HG03159 (cell line): ENCODE data around the gene TNS1.
"Not testable (repeated sequence)": the region's sequence is repeated elsewhere in the genome, so short reads cannot be mapped to it uniquely, and the experiment has no call there.

Source experiments
- ATAC-seq: cut with Tn5 transposase; IDR thresholded peaks from one replicate; pipeline ENCODE4 v1.9.1; 2021; ENCODE audit warnings: mild to moderate bottlenecking, moderate library complexity; ENCODE audit not compliant: unreplicated experiment

TNS1 gene

GRCh38 chr2:217789003-217789735 is 213.6 kb downstream of the TNS1 start:
- peak; percentile 53 for ATAC-seq

GRCh38 chr2:217788669-217789002 is 214.2 kb downstream of the TNS1 start:
- no peak for ATAC-seq

DNA sequence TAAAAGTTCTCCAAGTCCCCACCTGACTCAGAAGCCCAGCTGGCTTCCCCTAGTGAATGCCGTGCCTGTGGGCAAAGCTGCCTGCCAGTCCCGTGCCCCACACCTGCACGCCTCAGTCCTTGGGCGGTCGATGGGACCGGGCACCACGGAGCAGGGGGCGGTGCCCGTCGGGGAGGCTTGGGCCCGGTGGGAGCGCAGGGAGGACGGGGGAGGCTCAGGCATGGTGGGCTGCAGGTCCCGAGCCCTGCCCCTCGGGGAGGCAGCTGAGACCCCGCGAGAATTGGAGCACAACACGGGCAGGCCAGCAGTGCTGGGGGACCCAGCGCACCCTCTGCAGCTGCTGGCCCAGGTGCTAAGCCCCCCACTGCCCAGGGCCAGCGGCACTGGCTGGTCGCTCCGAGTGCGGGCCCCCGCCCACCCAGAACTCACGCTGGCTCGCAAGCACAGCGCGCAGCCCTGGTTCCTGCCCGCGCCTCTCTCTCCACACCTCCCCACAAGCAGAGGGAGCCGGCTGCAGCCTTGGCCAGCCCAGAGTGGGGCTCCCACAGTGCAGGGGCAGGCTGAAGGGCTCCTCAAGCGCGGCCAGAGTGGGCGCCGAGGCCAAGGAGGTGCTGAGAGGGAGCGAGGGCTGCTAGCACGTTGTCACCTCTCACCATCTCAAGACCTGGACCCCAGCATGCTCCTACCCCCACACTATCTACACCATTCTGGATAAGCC is 215.5 kb downstream of the TNS1 start:
- no peak for ATAC-seq

DNA sequence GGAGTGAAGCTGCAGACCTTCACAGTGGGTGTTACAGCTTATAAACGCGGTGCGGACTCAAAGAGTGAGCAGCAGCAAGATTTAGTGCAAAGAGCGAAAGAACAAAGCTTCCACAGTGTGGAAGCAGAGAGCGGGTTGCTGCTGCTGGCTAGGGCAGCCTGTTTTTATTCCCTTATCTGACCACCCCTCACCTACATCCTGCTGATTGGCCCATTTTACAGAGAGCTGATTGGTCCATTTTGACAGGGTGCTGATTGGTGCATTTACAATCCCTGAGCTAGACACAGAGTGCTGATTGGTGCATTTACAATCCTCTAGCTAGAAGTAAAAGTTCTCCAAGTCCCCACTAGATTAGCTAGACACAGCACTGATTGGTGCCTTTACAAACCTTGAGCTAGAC is 216.2 kb downstream of the TNS1 start:
- ATAC-seq, result not testable (repeated sequence)

DNA sequence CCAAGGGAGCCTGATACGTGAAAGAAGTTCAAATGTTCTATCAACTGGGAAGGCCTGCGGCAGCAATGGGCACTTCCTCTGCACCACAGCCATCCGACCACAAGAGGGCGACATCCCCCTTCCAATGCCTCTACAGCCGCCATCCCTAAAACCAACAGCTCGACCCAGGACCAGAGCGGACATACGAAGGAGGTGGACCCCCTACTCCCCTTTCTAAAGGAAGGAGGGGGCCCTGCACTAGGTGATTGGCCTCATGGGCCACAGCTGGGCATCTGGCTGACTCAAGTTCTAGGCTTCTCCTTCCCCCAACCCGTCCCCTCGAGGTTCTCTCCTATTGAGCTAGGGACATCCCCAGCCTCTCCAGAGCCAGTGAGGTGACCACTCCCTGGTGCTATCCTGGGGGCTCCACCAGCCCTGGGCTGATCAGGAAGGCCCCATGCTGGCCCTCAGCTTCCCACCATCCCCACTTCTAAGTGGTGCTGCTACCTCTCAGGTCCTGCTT is 217.2 kb downstream of the TNS1 start:
- peak; percentile 62 for ATAC-seq

GRCh38 chr2:217784996-217785543 is 217.7 kb downstream of the TNS1 start:
- ATAC-seq, result peak; percentile 13

DNA sequence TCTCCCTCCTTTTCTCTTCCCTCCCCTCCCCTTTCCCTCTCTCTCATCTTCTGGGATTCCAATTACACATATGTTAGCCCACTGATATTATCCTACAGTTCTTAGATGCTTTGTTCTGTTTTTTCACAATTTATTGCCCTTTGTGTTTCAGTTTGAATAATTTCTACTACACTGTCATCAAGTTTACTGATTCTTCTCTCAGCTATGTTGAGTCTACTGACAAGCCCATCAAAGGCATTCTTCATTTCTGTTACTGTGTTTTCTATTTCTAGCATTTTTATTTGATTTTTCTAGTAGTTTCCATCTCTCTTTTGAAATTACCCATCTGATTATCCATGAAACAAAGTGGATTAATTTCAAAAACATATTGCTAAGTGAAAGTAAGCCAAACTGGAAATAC is 219.6 kb downstream of the TNS1 start:
- ATAC-seq, result no peak

GRCh38 chr2:217777906-217778305 is 224.9 kb downstream of the TNS1 start:
- no peak for ATAC-seq

GRCh38 chr2:217776631-217777030 is 226.2 kb downstream of the TNS1 start:
- no peak for ATAC-seq

DNA sequence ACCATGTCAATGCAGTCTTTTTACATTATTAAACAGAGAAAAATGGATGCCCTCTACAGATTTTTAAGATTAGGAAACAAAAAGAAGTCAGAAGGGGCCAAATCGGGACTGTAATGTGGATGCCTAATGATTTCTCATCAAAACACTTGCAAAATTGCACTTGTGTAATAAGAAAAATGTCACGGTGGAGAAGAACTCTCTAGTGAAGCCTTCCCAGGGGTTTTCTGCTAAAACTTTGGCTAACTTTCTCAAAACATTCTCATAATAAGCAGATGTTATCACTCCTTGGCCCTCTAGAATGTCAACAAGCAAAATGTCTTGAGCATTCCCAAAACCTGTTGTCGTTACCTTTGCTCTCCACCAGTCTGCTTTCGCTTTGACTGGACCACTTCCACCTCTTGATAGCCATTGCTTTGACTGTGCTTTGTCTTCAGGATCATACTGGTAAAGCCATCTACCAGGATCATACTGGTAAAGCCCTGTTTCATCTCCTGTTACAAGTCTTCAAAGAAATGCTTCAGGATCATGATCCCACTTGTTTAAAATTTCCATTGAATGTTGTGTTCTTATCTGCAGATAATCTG is 226.8 kb downstream of the TNS1 start:
- ATAC-seq, result no peak

GRCh38 chr2:217774232-217774631 is 228.6 kb downstream of the TNS1 start:
- no peak for ATAC-seq

- no peak for ATAC-seq
Measured at GRCh38 chr2:217773539-217773938, 229.3 kb downstream of the TNS1 start.

GRCh38 chr2:217766356-217766755 is 236.4 kb downstream of the TNS1 start:
- ATAC-seq, result no peak

DNA sequence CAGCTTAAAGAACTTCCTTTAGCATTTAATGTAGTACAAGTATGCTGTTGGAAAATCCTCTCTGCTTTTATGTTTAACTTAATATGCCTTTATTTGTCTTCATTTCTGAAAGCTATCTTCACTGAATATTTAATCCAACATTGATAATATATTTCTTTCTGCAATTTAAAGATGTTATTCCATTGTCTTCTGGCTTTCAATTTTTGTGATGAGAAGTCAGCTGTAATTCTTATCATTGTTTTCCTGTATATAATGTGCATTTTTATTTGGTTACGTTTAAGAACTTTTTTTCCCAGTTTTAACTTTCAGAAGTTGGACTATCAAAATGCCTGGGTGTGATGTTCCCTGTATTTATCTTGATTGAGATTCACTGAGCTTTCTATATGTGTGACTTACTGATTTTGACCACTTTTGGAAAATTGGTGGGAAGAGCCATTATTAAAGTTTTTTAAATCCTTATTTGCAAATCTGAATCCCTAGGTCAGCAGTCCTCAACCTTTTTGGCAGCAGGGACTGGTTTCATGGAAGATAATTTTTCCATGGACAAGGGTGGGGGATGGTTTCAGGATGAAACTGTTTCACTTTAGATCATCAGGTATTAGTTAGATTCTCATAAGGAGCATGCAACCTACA is 241.0 kb downstream of the TNS1 start:
- ATAC-seq, result no peak

- no peak for ATAC-seq
Measured at GRCh38 chr2:217759991-217760390, 242.8 kb downstream of the TNS1 start.

DNA sequence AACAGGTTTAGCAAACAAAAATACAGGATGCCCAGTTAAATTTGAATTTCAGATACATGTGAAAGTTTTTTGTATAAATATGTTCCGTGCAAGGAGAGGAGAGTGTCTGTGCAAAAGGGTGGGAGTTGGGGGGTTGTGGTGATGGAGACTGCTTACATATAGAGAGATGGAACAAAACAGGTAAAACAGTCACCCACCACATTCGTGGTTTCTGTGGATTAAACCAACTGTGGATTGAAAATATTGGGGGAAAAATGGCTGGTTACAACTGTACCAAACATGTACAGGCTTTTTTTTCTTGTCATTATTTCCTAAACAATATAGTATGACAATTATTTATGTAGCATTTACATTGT is 245.7 kb downstream of the TNS1 start:
- ATAC-seq, result no peak

- no peak for ATAC-seq
Measured at GRCh38 chr2:217756375-217757107, 246.3 kb downstream of the TNS1 start.

- ATAC-seq, result no peak
Measured at GRCh38 chr2:217755027-217755745, 247.6 kb downstream of the TNS1 start.

GRCh38 chr2:217753460-217754200 is 249.2 kb downstream of the TNS1 start:
- ATAC-seq, result no peak
